Stimulated activated effector memory CD8-positive, alpha-beta T cell treated with anti-CD3 and anti-CD28 coated beads, Interleukin-12 subunit alpha, Interleukin-12 subunit beta, amount 100 ng/mL, for 72 hours (primary cell): ENCODE results near the gene OR2T10.
"Not testable (repeated sequence)": the region's sequence is repeated elsewhere in the genome, so short reads cannot be mapped to it uniquely, and the experiment has no call there.

ENCODE experiments used
- ATAC-seq: fragments of 150-1000 bp; cut with Tn5 transposase; 2 replicates; pipeline ENCODE4 v1.10.0; 2021
- DNase-seq, 2 donors: peaks; one replicate each; pipeline ENCODE4 v3.0.0; 2021 to 2022; ENCODE audit warnings: low spot score in 2 of 2
- H3K27ac Mint-ChIP-seq: one replicate; pipeline ENCODE4 v1.8.0; 2022; ENCODE audit warnings: mild to moderate bottlenecking, mixed read lengths
- H3K36me3 Mint-ChIP-seq: one replicate; pipeline ENCODE4 v1.8.0; 2022; ENCODE audit warnings: mild to moderate bottlenecking, mixed read lengths
- H3K4me1 Mint-ChIP-seq: one replicate; pipeline ENCODE4 v1.8.0; 2022; ENCODE audit warnings: mixed read lengths
- H3K4me3 Mint-ChIP-seq: one replicate; pipeline ENCODE4 v1.8.0; 2022; ENCODE audit warnings: mild to moderate bottlenecking, mixed read lengths
- H3K9me3 Mint-ChIP-seq: one replicate; pipeline ENCODE4 v1.8.0; 2022; ENCODE audit warnings: mixed read lengths

The OR2T10 gene, protein sequence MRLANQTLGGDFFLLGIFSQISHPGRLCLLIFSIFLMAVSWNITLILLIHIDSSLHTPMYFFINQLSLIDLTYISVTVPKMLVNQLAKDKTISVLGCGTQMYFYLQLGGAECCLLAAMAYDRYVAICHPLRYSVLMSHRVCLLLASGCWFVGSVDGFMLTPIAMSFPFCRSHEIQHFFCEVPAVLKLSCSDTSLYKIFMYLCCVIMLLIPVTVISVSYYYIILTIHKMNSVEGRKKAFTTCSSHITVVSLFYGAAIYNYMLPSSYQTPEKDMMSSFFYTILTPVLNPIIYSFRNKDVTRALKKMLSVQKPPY

GRCh38 chr1:248597589-248597988, at the start of gene OR2T10:
Gene OR2T10, minus strand, starts transcription at chr1:248597700. Its CDS starts 3,932 bp downstream, at chr1:248593768.
- DNase-seq (no peak), ATAC-seq (no peak)
- no peak within 1 kb of the TSS for H3K4me3 Mint-ChIP-seq
- H3K9me3 Mint-ChIP-seq: no peaks in the 10 kb centered on the region
- no peaks in the 10 kb centered on the region for H3K36me3 Mint-ChIP-seq
- H3K4me1 Mint-ChIP-seq: no peaks in the 10 kb centered on the region
- H3K27ac Mint-ChIP-seq: no peak within 1 kb of the TSS

DNA sequence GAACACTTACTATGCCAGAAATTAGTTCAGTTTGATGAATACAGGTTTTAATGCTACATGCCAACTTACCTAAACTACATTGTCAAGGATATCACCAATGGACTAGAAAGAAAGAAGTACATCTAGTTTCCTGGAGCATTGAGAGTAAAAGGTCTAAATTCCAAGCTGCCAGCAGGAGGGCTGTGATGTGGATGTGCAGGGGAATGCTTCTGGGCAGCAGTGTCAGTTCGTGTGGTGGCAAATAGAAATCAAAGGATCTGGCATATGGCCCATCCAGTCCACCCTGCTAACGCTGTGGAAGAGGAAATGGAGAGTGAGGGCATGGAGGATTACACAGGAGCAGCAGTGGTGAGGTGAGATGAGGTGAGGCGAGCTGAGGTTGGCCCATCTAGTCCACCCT, 47.7 kb upstream of the OR2T10 start, which contains the start of gene OR2T35:
TSS of gene OR2T35 (minus strand) at position 101 of the 400 bp plus-strand sequence. CDS start 6,020 bp downstream, outside the sequence.
- H3K4me3 Mint-ChIP-seq, DNase-seq, H3K4me1 Mint-ChIP-seq, H3K36me3 Mint-ChIP-seq, H3K27ac Mint-ChIP-seq, ATAC-seq, H3K9me3 Mint-ChIP-seq: not testable (repeated sequence)

DNA sequence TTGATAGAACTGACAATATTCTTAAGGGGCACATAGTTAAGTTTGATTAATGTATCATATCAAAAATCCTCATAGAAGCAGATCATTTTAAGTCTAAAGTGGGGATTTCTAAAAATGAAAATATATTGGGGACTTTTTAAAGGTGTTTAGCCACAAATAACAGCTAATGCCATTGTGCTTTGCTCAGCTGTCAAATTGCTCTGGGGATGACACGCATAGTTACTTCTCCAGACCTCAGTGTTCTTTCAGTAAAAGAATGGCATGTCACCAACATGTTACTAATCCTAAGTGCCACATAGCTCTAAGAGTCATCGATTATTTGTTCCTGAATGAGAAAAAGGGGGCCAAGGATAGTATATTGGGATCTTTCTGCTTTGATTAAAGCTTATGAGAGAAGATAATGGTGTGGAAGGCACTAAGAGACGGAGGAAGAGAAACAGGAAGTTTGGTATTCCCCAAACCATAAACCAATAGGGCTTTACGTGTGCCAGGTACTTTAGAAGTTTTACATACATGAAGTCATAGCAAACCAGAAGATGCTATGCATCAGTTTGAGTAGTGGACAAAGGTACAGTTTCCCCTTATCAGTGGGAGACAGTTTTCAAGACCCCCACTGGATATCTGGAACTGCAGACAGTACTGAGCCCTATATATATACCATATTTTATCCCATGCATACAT, 45.6 kb upstream of the OR2T10 start:
- not testable (repeated sequence) for H3K4me1 Mint-ChIP-seq, H3K27ac Mint-ChIP-seq, H3K36me3 Mint-ChIP-seq, H3K4me3 Mint-ChIP-seq, DNase-seq, H3K9me3 Mint-ChIP-seq
- peak; percentile 45 for ATAC-seq

GRCh38 chr1:248641583-248641982, 44.1 kb upstream of the OR2T10 start:
- H3K9me3 Mint-ChIP-seq, H3K27ac Mint-ChIP-seq, H3K36me3 Mint-ChIP-seq, H3K4me3 Mint-ChIP-seq, DNase-seq, H3K4me1 Mint-ChIP-seq, ATAC-seq: not testable (repeated sequence)

GRCh38 chr1:248640906-248641305, 43.4 kb upstream of the OR2T10 start:
- not testable (repeated sequence) for ATAC-seq, H3K4me3 Mint-ChIP-seq, H3K36me3 Mint-ChIP-seq, DNase-seq, H3K4me1 Mint-ChIP-seq, H3K9me3 Mint-ChIP-seq, H3K27ac Mint-ChIP-seq

GRCh38 chr1:248639652-248640051, 42.2 kb upstream of the OR2T10 start:
- not testable (repeated sequence) for DNase-seq, H3K27ac Mint-ChIP-seq, H3K4me1 Mint-ChIP-seq, H3K4me3 Mint-ChIP-seq, ATAC-seq, H3K36me3 Mint-ChIP-seq, H3K9me3 Mint-ChIP-seq

DNA sequence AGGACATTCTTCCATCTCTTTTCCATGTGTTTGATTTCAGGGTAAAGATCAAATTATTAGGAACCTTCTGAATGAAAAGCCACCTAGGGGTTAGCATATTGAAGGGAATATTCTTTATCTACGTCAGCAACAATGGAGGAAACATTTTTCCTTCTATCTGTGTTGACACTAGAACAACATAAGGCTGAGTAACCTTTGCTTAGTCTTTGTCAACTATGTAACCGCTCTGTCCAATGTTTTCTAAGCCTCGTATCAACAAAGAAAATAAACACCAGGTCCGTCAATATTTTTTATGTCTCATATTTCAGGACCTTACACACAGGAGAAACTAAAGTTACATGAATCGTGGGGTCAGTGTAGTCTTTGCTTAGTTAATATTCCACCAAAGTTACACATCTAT, 39.1 kb upstream of the OR2T10 start:
- not testable (repeated sequence) for ATAC-seq, H3K36me3 Mint-ChIP-seq, H3K27ac Mint-ChIP-seq, H3K4me1 Mint-ChIP-seq, H3K4me3 Mint-ChIP-seq, DNase-seq, H3K9me3 Mint-ChIP-seq

DNA sequence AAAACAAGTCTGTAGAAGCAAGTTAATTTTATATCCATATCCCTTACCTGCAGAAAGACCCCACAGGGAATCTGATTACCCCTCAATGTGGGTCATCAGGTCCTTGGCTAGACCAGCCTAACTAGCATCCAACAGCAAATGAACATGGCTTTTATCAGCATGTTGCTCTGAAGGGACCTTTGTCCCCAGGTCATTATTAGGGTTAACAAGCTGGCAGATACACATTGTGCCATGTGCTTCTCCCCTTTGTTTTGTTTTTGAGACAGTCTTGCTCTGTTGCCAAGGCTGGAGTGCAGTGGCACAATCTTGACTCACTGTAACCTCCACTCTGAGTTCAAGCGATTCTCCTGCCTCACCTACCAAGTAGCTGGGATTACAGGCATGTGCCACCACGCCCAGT, 37.5 kb upstream of the OR2T10 start, which contains the start of gene OR2T11:
TSS of gene OR2T11 (minus strand) at position 101 of the 400 bp plus-strand sequence. CDS start 7,963 bp downstream, outside the sequence.
- not testable (repeated sequence) for ATAC-seq, DNase-seq, H3K27ac Mint-ChIP-seq, H3K36me3 Mint-ChIP-seq, H3K4me3 Mint-ChIP-seq, H3K9me3 Mint-ChIP-seq, H3K4me1 Mint-ChIP-seq

DNA sequence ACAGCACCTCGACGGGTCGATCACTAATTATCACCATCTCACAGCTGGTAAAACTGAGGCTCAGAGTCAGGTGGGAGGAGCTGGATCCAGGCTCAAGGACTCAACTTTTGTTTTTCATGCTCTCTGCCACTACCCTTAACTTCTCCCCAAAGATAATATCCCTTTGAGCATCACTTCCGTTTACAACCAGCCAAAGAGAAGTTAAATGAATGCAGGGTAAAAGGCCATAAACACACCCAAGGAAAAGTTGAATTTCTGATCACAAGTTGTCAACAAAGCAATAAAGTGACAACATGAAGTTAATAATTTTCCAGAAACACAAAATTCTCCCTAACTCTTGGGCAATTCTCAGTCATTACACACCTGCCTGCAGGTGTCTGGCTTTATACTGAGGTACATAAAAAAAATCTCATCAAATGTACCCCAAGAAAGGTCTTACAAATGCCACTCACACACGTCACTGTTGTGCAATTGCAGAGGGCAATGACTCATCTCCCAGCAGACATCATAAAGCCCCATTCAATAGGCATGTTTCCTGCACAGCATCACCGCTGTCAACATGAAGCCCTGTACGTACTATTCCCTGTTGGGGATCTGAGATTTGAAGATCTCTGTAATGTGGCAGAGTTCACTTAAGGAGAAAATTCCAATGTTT, 34.0 kb upstream of the OR2T10 start:
- Mint-ChIP-seq H3K9me3 (no peaks in the 10 kb centered on the region), H3K4me3 (no peak overlapping the region), H3K36me3 (no peaks in the 10 kb centered on the region), H3K4me1 (no peaks in the 10 kb centered on the region), H3K27ac (no peak overlapping the region)
- ATAC-seq (no peak), DNase-seq (no peak)

- ATAC-seq: no peak
- DNase-seq: no peak
- no peaks in the 10 kb centered on the region for H3K4me1 Mint-ChIP-seq
- H3K9me3 Mint-ChIP-seq: no peaks in the 10 kb centered on the region
- H3K36me3 Mint-ChIP-seq: no peaks in the 10 kb centered on the region
- no peak overlapping the region for H3K27ac Mint-ChIP-seq
- no peak overlapping the region for H3K4me3 Mint-ChIP-seq
These were observed 33.1 kb upstream of the OR2T10 start for GRCh38 chr1:248630551-248630950.

DNA sequence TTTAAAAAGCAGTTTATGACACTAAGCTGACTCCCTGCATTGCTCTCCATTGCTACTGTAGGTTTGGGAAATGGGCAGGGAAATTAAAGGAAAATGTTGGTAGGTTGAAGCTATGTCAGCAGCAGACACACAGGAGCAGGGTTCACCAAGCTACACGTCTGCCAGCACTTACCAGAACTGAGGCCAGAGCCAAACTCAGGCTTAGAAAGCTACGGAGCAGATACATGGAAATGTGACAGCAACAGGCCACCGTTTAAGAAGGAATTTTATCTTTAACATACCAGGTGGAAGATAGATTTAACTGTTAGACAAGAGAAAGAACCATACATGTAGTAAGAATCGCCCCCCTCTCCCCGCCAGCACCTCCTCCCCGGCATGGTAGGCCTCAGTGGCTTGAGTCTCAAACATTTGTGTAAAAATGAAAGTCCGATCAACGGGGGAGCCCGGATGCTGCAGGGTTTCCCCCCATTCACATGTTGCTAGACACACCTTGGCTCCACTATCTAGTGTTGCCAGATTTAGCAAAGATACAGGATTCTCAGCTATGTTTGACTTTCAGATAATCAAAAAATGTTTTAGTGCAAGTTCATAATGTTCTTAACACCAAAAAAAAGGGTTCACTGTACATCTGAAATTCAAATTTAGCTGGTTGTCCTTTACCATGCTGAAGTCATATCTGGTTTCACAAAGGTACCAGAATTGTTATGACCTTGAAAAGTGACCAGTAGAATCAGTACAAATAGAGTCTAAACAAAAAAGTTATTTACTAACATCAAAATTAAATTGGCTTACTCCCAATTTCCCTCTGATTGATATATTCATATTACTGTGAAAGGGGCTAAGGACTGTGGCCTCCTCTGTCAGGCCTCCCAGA, 30.7 kb upstream of the OR2T10 start:
- ATAC-seq (no peak), DNase-seq (no peak)
- Mint-ChIP-seq H3K9me3 (no peaks in the 10 kb centered on the region), H3K27ac (no peak overlapping the region), H3K4me3 (no peak overlapping the region), H3K4me1 (no peaks in the 10 kb centered on the region), H3K36me3 (no peaks in the 10 kb centered on the region)

GRCh38 chr1:248625971-248626370, 28.5 kb upstream of the OR2T10 start:
- Mint-ChIP-seq H3K4me3 (no peak overlapping the region), H3K4me1 (no peaks in the 10 kb centered on the region), H3K36me3 (no peaks in the 10 kb centered on the region), H3K27ac (no peak overlapping the region), H3K9me3 (no peaks in the 10 kb centered on the region)
- ATAC-seq: no peak
- no peak for DNase-seq

DNA sequence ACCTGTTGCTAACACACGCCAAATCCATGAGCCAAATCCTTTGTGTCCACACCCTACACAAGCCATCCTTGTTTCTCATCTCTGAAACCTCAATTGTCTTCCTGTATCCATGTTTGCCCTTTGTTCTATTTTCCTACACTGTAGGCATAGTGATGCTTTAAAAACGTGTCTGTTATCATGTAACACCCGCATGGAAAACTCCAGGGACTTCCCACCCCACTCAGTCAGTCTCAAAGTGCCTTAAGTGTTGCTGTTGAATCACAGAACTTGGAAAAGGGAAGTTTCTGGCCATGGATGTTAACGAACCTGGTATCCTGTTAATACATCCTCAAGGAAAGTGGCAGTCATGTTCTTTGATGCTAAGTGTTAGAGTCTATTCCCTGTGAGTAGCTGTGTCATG, 27.7 kb upstream of the OR2T10 start:
- Mint-ChIP-seq H3K9me3 (no peaks in the 10 kb centered on the region), H3K36me3 (no peaks in the 10 kb centered on the region), H3K4me1 (no peaks in the 10 kb centered on the region), H3K4me3 (no peak overlapping the region), H3K27ac (no peak overlapping the region)
- DNase-seq (no peak), ATAC-seq (no peak)

GRCh38 chr1:248622570-248623001, 25.1 kb upstream of the OR2T10 start:
- no peaks in the 10 kb centered on the region for H3K4me1 Mint-ChIP-seq
- peak; percentile 48 for ATAC-seq
- no peaks in the 10 kb centered on the region for H3K9me3 Mint-ChIP-seq
- DNase-seq: no peak
- H3K27ac Mint-ChIP-seq: no peak overlapping the region
- no peak overlapping the region for H3K4me3 Mint-ChIP-seq
- H3K36me3 Mint-ChIP-seq: no peaks in the 10 kb centered on the region

- Mint-ChIP-seq H3K9me3 (no peaks in the 10 kb centered on the region), H3K27ac (no peak overlapping the region), H3K36me3 (no peaks in the 10 kb centered on the region), H3K4me1 (no peaks in the 10 kb centered on the region), H3K4me3 (no peak overlapping the region)
- DNase-seq (no peak), ATAC-seq (no peak)
These were observed 24.3 kb upstream of the OR2T10 start for GRCh38 chr1:248621770-248622169.
